HG03135 (cell line): ENCODE results near the gene DENND2D.

ENCODE experiments used
- ATAC-seq: cut with Tn5 transposase; IDR thresholded peaks from one replicate; pipeline ENCODE4 v1.9.1; 2021; ENCODE audit warnings: mild to moderate bottlenecking, moderate library complexity; ENCODE audit not compliant: unreplicated experiment

The DENND2D gene

DNA sequence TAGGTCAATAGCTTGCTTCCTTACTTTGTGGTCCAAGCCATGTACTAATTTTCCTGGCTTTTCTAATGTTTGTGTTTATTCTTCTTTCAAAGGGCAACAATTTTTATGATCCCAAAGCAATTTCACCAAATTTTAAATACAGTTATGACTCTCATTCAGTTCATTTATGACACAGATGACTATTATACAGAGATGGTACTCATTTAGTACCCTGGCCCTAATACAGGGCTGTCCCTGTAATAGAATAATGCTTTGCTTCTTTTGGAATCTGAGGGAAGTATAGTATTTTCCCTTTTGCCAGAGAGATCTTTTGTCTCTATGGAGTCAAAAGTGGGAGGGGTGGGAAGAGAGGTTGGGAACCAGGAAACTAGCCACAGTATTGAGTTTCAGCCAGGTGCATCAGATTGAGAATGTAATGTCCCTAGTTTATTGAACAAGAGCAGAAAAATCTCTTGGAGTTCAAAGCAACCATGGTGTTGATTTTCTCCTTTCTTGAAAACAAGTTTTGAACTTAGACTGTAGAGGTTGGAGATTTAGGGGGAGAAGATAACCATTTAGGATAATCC lies 20.4 kb downstream of the DENND2D start:
- no peak for ATAC-seq

DNA sequence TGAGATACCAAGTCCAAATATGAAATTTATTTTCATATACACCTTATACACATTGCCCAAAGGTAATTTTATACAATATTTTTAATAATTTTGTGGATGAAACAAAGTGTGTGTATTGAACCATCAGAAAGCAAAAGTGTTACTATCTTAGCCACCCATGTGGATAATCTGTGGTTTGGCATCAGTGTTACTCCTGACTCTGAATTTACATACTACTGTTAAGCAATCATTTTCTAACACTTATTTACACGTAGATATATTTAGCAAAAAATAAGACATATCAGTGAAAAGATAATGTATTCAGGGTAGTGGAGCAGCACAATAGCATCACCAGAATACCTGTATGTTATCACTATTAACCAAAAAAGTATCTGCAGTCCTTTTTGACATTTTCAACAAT lies 23.8 kb downstream of the DENND2D start:
- no peak for ATAC-seq

DNA sequence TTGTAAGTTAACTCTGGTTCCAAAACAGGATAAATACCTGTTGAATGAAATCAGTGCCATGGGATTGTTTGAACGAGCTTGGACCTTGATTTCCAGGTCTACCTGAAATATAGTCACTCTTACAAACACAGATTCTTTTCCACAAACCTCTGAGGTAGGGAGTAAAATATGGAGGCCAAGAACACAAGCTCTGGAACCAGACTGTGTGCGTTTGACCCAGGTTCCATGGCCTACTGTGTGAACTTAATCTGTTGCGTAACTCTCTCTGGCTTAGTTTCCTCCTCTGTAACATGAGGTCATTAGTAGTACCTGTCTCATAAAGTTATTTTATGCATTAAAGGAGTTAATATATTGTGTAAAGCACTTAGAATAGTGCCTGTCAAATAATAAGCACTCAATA lies 25.1 kb downstream of the DENND2D start:
- no peak for ATAC-seq

DNA sequence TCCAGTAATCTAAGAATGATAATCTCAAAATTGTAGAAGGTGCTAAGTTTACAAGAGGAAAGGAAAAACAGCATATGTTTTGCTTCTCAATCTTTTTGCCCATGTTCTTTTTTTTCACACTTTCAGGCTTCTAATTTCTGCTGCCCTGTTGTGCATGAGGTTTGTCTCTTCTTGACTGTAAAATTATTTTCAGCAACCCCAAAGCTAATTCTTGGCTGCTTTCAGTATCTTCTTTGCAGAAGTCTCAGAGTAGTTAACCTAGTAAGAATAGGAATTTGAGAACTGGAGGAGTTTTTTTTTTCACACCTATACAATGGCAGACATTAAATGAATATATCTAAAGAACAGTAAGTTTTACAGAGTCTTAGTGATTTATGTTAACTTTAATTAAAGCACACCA lies 26.4 kb downstream of the DENND2D start:
- ATAC-seq, result no peak

DNA sequence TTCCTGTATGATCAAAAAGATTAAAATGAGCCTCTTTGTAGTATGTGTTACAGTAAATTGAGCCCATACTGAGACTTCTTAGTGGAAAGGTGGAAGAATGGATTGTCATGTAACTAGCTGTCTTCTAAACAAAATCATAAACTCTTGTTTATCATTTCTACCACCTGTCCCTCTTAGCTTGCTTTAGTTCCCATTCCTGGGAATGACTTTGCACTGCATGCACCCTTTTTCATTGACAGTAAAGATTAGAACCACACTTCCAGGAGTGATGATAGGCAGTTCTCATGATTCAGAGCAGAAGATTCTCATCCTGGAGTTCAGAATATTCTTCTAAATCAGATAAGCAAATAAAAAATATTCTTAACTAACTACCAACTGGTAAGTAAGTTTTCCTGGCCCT lies 28.0 kb downstream of the DENND2D start:
- no peak for ATAC-seq

DNA sequence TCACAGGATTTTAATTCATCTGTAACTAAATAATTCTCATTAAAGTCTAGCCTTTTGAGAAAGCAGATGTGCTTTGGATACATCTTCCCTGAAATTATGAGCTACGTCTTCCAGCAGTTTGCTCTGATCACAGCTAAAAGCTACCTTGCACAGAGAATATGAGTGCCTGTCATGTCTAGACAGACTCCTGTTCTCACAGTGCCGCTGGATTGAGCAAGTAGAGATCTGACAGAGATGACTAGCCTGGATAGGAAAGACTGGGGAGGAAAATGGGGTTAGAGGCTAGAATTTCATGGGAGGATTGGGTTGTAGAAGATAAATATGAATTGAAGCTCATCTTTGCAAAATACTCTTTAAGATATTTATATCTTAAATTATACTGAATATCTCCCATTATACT lies 36.3 kb downstream of the DENND2D start:
- no peak for ATAC-seq

DNA sequence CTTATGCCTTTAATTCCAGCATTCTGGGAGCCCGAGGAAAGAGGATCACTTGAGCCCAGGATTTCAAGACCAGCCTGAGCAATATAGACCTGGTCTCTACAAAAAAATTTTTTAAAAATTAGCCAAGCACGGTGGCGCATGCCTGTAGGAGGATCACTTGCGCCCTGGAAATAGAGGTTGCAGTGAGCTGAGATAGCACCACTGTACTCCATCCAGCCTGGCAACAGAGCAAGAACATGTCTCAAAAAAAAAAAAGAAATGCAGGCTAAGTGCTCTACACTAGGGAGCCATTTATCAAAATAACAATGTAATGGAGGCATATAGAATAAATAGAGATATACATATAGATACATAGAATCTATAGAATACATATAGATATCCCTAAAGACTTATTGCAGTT lies 37.1 kb downstream of the DENND2D start:
- ATAC-seq, result no peak

DNA sequence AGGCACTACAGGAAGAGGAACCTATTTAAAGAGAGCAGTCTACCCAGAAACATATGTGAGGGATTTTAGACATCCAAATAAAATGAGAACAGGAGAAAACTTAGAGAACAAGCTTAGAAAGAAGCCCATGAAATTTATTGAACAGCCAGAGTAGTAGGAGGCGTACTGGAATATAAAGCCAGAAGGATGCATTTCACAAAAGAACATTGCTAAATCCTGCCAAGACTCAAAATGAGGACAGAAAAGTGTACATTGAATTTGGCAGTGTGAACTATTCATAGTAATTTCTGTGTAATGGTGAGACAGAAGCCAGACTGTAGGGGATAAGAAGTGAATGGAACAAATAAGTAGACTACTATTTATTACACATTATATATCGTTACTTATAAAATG lies 38.0 kb downstream of the DENND2D start:
- no peak for ATAC-seq

DNA sequence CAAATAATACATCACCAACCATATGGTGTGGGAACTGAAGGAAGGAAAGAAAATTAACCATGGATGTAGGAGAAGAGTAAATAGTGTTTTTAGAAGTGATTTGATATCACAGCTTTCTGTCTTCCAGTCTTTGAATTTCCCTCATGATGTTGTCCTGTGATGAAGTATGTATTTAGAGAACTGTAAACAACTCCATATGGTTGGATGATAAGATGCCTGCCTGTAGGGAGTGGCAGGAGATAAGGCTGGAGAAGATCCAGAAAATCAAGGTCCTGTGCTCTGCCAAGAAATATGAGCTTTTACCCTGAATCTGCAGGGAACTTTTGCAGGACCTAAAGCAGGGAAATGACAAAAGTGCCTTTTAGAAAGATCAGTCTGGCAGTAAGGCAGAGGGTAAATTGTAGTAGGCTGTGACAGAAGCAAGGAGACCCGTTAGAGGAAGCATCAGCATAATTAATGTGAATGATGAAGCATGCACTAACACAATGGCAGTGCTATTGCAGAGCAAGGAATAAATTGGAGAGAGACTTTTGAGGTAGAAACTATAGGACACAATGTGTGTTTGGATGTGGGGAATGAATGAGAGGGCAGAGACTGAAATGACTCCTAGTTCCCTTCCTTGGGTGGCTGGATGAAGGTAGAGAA lies 38.5 kb downstream of the DENND2D start:
- no peak for ATAC-seq

DNA sequence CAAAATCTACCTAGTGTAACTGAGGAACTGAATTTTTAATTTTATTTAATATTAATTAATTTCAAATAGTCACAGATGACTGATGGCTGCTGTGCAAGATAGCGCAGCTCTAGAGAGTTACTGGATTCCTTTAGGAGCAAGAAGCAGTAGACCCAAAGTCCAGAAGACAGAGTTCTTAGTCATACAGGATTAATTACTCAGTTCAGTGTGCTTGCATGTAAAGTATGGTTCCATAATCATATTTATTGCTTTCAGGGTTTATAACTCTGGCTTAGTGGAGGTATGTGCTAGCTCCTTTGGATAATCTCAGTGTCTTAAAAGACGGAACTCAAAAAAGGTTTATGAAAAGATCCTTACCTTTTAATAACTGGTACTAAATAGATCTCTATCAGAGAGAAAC lies 43.0 kb downstream of the DENND2D start:
- ATAC-seq, result no peak

DNA sequence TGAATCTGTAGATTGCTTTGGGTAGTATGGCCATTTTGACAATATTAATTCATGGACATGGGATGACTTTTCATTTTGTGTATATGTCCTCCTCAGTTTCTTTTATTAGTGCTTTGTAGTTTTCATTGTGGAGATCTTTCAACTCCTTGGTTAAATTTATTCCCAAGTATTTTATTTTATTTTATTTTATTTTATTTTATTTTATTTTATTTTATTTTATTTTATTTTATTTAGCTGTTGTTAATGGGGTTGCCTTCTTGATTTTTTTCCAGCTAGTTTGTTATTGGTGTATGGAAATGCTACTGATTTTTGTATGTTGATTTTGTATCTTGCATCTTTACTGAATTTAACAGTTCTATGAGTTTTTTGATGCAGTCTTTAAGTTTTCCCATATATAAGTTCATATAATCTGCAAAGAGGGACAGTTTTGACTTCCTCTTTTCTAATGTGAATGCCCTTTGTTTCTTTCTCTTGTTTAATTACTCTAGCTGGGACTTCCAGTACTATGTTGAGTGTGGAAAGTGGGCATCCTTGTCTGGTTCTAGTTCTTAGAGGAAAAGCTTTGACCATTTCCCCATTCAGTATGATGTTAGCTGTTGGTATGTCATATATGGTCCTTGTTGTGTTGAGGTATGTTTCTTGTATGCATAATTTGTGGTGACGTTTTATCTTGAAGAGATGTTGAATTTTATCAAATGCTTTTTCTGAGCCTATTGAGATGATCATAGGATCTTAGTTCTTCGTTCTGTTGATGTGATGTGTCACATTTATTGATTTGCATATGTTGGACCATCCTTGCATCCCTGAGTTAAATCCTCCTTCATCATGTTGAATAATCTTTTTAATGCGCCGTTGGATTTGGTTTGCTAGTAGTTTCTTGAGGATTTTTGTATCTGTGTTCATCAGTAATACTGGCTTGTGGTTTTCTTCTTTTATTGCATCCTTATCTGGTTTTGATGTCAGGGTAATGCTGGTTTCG lies 46.1 kb downstream of the DENND2D start:
- ATAC-seq, result no peak

DNA sequence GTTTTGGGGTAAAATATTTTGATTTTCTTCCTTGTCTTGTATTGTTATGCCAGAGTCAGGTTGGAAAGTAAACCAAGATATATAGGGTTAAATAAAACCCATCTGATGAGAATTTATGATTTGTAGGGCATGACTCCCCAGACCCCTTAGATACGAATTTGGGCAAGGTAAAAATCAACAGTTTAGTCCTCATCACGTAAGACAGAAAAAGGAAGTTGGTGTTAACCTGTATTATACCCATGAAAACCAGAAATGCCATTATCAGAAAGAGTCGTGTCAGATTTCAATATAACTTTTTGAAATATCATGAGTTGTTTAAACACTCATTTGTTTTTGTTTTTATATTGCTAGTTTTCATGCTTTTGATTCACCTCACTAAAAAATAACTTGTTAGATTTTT lies 48.6 kb downstream of the DENND2D start:
- ATAC-seq, result no peak

DNA sequence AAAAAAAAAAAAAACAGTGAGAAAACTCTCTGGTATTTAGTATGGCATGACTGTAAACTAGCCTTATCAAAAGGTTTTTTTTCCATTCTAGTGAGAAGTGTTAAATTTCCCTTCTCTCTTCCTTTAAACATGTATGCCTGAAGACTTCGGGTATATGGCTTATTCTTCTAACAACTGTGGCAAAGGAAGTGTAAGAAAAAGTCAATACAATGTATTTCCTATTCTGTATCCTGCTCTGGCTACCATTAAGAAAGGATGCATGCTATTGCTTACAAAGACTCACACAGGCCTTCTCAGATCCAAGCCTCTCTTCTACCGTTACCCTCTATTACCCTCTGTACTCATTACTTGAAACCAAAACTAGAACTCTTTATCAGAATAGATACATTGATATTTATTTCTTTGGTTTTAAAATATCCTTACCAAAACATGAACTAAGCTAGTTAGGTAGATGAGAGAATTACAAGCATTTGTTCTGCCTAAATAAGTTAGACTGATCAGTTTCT lies 52.0 kb downstream of the DENND2D start:
- no peak for ATAC-seq

DNA sequence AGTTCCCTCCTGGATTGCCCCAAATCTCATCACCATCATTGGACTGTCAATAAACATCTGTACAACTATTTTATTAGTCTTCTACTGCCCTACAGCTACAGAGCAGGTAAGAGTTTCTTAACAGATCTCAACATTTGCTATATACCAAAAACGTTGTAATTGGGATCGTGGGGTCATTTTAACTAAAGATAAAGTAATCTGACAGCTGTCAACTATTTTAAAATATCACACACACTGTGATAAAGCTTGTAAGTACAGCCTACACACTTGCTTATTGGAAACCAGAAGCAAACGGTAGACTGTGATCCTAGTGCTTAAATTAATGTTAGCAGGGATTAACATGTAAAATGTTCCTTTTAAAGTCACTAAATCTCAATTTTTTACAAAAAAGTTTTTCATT lies 52.5 kb downstream of the DENND2D start:
- ATAC-seq, result no peak

DNA sequence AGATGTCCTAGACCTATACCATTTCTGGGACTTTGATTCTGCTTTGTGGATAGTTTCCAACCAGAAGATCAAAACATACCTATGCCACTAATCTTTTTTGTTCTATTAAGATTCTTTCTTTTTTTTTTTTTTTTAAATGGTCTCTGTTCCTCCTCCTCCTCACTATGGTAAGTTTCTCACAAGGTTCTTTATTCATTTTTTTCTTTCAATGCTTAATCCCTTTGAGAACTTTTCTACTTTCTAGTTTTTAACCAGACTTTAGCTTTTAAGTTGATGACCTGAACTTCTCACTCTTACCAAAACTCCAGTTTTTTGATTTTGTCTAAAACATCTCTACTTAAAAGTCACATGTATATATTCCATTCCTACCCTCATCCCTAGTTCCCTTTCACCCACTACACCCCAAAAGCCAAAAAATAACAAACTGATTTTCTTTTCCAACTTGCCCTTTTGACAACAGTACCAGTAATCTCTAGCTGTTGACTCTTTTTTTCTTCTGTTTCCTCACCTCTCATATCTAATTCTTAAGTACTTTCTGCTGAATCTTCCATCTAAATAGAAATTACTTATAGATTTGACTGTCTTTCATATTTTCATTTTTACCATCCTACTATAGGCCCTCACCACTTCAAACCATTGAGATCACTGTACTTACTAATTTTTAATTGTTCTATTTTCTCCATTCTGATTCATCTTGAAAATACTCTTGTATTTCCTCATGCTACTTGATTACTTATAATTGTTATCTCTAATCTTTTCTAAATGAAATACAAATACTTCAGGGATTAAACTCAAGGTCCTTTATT lies 54.3 kb downstream of the DENND2D start:
- no peak for ATAC-seq

DNA sequence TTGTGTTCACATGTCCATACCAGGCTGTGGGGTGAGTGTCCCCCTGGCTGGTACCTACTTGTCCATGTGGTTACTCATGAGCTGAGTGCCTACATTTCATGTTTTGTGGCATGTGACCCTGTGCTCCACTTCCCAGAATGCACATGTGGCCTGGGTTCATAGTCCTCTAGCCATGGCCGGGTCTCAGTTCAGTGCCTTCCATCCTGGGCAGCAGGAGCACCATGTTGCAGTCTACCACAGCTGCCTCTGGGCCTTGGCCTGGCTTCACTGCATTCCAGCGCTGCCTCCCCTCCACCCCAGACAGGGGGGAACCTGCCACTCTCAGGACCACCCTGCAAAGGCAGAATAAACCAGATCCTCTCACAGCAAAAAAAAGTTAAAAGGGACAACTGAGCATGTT lies 54.9 kb downstream of the DENND2D start:
- ATAC-seq, result no peak

DNA sequence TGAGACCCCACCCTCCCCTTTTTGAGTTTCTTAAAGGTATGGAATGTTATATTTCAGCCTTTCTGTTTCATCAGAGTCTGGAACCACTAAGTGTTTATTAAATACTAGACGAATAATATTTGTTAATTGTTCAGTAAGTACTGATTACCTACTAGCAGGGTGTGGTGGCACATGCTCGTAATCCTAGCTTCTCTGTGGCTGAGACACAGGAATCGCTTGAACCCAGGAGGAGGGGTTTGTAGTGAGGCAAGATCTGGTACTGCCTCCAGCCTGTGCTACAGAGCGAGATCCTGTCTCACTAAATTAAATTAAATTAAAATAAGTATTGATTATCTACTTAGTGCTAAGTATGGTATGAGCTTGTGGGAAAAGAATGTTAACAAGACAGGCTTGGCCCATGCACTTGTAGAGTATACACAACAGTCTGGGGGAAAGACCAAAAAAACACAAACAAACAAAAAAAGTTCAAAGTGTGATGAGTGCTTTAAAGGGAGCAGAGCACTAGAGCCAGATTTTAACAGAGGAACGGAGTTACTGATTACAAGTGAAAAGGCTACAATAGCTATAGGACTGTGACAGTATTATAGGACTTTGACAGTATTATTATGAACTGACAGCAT lies 58.0 kb downstream of the DENND2D start:
- no peak for ATAC-seq

DNA sequence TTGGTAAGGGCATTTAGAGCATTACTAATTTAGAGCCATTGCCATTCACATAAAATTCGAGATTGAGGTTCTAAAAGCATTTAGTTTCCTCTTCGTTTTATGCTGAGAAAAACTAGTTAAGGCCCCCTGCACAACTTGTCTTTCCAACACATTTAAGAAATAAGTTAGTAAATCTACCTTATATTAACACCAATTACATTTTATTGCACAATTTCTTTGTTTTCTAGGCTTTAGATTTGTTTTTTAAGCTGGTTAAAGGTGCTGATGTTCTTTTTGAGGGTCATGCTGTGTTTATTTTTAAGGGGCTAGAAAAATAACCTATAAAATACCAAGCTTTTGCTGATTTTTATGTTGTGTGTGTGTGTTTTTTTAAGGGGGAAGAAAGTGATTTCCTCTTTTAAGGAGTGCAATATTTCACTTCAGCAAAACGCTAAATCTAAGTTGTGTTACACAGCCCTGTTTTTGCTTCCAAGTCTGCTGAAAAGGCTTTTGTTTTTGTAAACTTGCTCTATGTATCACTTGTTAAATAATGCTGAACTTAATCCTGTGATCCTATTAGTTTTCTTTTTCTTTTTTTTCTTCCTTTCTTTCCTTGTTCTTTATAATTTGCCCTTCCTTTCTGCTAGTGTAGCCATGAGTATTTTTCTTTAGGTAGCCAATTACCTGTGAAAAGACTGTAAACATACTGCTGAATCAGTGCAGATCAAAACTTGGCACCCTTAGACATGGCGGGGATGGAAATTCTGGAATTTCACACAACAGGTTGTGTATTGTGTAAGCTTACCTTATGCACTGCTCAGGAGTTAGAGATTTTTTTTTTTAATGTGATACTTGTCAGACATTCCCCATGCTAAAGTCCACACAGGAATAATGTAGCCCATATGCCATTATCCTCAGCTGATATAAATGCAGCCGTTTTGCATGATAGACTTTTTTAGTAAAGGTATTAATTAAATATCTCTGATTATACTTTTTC lies 58.9 kb downstream of the DENND2D start:
- no peak for ATAC-seq

DNA sequence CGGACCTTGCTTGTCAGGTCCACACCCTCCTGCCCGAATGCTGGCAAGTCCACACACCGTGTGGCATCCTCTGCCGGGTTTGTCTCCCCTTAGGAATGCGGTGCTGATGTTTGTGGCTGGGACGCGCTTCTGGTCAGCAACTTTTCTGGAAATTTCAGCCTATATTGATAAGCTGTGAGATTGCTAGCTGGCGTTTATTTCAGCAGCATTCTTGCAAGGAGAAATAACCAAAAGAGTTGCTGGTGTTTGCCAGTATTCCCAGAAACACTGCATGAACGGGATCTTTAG lies 59.8 kb downstream of the DENND2D start:
- ATAC-seq, result no peak
